H1 (cell line): Measurements from ENCODE around the gene KLHL29. TPM values are rescaled to one million over a fixed set of nuclear protein-coding genes. Genes with fewer than 3 reads are reported as not detected.

Source experiments
- ASH2L ChIP-seq: fragments of 200-600, 300-600 bp; sonication (generic); IDR thresholded peaks from one replicate; pipeline ENCODE4 v1.7.1; 2017; ENCODE audit warnings: low read length
- ATF3 ChIP-seq: IDR thresholded peaks from 2 replicates; pipeline ENCODE4 v1.6.1; 2011; ENCODE audit warnings: low read depth, mild to moderate bottlenecking, low read length; ENCODE audit not compliant: insufficient read depth
- CEBPB ChIP-seq: IDR thresholded peaks from 2 replicates; pipeline ENCODE4 v1.6.1; 2012; ENCODE audit warnings: low read depth, low read length
- CHD2 ChIP-seq: IDR thresholded peaks from 2 replicates; pipeline ENCODE4 v1.6.1; 2012; ENCODE audit warnings: low read length, improper control_type of control experiment
- EZH2 ChIP-seq: fragments of 200-600 bp; sonication (generic); IDR thresholded peaks from 2 replicates; pipeline ENCODE4 v1.7.1; 2012; ENCODE audit warnings: low read depth, mild to moderate bottlenecking, moderate library complexity, low read length, inconsistent platforms; ENCODE audit not compliant: severe bottlenecking
- NRF1 ChIP-seq: IDR thresholded peaks from 2 replicates; pipeline ENCODE4 v1.6.1; 2011; ENCODE audit warnings: mild to moderate bottlenecking, low read depth, low read length, improper control_type of control experiment
- SUZ12 ChIP-seq: fragments of 200-600 bp; sonication (generic); IDR thresholded peaks from 2 replicates; pipeline ENCODE4 v1.6.1; 2012; ENCODE audit warnings: mild to moderate bottlenecking, inconsistent platforms, low read length, moderate library complexity, mixed read lengths
- TAF1 ChIP-seq: IDR thresholded peaks from 2 replicates; pipeline ENCODE4 v1.6.1; 2011; ENCODE audit warnings: mild to moderate bottlenecking, low read depth, low read length
- TAF7 ChIP-seq: optimal IDR thresholded peaks from 2 replicates; pipeline ENCODE3; 2011; ENCODE audit warnings: low read depth, mild to moderate bottlenecking, inconsistent platforms, low read length, moderate library complexity, borderline replicate concordance
- polyA plus RNA-seq, 7 experiments: library from polyadenylated mRNA; depleted of rRNA in 3 of 7; stranded (reverse) in 5 of 7; unstranded in 2 of 7; fragments of >200 nt in 5 of 7; fragments of 200-250 nt in 2 of 7; gene quantifications; 1 replicate in 5 of 7; 2 replicates in 1 of 7; 4 replicates in 1 of 7; pipeline versions ENCODE4 v1.2.1 to v1.2.3, GENCODE V29; 2011 to 2013; ENCODE audit warnings: missing spikeins in 2 of 7, mixed read lengths in 2 of 7
- total RNA-seq: library from RNA; stranded (reverse); fragmentation: NEBNext Ultra II Directional; extraction: Animal tissue kit (Norgen Biotek cat#: 25700); gene quantifications from 2 replicates; pipeline ENCODE4 v1.2.1, GENCODE V29; 2021

The KLHL29 gene
- total and polyA plus RNA-seq, 2 of the 8 experiments (the other 6 are each of a cell fraction or from before 2014, with no cell fraction given) = 1.1 to 4.7 TPM

GRCh38 chr2:23418056-23418455, 33.1 kb downstream of the KLHL29 start (continued):
- no peak for TF ChIP-seq ATF3
- TF ChIP-seq SUZ12 = no peak
- no peak for TF ChIP-seq CHD2
- TF ChIP-seq TAF1 = no peak
- no peak for TF ChIP-seq NRF1
- no peak for TF ChIP-seq EZH2
- no peak for TF ChIP-seq CEBPB
- no peak for TF ChIP-seq TAF7
- no peak for TF ChIP-seq ASH2L
